GM18505 (cell line): ENCODE results near the gene ANK3.

Experiments used
- ATAC-seq: cut with Tn5 transposase; IDR thresholded peaks from one replicate; pipeline ENCODE4 v1.9.1; 2021; ENCODE audit not compliant: unreplicated experiment
- POLR2A ChIP-seq: IDR thresholded peaks from 4 replicates; pipeline ENCODE4 v1.6.1; 2011; ENCODE audit warnings: borderline replicate concordance; ENCODE audit not compliant: insufficient read depth, insufficient read length; ENCODE audit errors: extremely low read depth

Gene ANK3

DNA sequence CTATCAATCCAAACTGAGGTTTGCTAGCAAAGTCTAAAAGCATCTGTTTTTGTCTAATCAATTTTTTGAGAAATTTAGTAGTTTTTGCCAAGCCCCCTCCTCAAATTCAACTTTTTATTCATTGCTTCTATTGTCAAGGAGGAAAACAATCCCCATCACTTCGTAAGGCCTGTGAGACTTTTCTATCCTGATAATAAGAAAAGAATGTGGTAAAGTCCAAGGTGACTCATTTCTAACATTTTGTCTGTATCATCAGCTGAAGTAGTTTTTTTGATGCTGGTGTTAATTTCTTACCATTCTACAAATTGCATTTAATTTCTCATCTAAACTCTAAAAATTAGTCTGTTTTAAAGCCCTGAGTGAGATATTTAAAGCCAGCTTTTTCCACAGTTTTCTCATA is 11.7 kb downstream of the ANK3 start:
- ATAC-seq: no peak
- no peak for TF ChIP-seq POLR2A

DNA sequence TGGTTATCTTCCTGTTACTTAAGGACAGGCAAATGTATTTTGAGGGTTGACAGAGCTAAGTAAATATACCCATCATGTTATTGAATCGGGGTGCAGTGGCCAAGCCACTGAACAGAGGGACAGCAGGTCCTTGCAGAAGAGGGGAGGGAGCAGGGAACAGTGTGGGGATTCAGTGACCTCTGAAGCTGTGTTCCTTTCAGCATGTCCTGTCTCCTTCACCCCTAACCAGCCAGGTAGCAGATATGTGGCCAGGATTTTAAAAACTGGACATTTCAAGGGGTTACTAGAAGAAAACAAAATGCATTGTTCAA is 12.7 kb downstream of the ANK3 start:
- no peak for TF ChIP-seq POLR2A
- no peak for ATAC-seq

DNA sequence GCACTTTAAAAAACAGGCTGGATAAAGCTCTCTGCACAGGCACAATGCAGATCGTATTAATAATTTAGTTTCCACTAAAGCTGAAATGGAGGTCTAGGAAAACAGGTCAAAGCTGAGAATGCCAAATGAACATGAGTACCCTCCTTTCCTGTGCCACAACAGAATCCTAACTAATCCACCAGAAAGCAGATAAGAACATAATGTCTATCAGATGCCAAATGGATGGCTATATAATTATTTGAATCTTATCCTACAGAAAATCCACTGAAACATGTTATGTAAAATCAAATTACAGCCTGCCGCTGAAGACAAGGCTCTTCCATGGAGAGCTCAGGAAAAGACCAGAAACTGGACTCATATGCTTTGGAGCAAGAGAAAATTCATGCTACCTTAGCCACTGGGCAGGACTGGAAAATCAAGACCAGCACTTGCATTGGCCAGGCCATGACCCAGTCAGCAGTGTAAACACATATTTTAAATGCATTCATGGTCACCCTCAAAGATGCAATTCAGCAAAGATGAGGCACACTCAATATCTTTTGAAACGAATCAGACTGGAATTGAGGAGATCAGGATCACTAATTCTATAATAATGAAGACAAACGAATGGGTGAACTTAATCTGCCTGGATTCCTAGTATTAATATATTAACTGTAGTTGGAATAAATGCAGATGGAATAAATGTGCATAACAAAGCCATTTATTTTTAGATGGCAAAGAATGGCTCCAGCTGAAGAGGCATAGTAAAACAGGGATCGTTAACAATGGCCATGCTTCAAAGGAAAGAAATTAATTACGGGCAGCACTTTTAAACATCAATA is 13.2 kb downstream of the ANK3 start:
- ATAC-seq: no peak
- no peak for TF ChIP-seq POLR2A

DNA sequence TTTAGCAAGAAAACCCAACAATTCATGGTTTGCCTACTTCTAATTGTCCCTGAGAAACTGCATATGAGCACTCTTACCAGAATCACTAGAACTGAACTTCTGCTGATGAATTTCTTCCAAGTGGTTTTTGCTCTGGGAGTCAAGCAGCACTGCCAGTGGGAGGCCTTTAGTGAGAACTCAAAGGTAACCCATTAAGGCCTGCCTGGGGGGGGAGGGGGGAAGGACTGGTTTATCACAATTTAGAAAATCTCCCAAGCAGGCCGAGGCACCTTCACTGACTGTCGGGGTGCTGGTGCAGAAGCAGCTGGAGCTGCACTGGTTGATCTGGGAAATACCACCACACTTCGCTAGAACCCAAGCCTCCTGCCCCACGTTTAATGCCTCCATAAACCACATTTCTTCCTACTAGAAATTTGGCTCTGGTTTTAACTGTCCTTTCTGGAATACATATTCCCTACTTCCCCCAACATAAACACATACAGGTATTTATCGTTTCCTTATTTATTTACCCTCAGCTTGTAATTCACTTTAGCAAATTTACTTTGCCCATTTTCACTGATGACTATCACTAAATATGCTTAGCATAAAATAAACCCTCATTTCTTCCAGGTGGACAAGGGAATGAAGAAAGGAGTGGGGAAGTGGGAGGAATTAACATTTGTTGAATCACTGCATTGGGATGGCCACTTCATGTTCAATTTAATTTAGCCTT is 14.2 kb downstream of the ANK3 start:
- no peak for ATAC-seq
- no peak for TF ChIP-seq POLR2A

DNA sequence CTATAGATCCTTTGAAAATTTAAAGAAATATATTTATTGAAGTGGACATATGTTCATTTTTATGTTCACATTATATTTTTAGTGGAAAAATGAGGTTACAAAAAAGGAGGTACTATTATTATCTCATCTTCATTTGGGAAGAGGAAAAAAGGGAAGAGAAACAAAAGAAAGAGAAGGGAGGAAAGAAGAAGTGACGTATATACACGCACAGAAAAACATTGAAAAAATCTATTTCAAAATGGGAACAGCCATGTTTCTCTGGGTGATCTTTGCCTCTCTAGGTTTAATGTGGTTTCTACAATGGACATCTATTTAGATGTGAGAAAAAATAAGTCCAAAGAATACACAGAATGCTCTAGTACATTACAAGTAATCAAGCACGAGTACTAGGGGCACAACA is 14.8 kb downstream of the ANK3 start:
- no peak for TF ChIP-seq POLR2A
- no peak for ATAC-seq

DNA sequence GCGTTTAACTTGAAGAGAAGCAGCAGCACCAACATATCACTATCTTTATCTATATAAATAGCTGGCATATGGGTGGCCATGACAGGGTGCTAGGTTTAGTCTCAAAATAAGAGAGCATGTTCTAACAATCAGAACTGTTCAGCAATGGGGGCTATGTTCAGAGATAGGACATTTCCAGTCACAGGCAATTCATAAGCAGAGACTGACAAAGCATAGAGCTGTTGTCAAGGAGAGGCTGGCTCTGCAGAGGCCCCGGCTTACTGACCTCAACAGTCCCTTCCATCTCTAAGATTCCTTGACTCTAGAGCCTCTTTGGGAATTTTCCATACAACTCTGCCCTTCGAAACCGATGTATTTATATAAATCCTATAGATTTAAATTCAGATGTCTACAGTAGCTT is 17.2 kb downstream of the ANK3 start:
- ATAC-seq: no peak
- no peak for TF ChIP-seq POLR2A

DNA sequence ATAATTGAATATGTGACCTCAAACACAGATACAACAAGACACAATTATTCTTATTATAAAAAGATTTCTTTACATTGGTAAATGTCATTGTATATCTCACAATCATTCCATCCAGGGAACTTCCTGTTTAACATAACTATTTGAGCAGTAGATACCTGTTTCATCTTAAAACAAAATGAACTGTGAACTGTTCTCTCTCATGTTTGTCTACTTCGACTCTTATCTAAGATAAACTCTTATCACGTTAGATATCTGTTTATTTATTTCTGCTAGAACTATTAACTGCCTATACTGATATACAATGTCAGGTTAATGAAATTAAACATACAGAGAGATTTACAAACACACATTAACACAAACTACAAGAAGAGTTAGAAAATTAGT is 20.1 kb downstream of the ANK3 start:
- ATAC-seq: no peak
- no peak for TF ChIP-seq POLR2A

DNA sequence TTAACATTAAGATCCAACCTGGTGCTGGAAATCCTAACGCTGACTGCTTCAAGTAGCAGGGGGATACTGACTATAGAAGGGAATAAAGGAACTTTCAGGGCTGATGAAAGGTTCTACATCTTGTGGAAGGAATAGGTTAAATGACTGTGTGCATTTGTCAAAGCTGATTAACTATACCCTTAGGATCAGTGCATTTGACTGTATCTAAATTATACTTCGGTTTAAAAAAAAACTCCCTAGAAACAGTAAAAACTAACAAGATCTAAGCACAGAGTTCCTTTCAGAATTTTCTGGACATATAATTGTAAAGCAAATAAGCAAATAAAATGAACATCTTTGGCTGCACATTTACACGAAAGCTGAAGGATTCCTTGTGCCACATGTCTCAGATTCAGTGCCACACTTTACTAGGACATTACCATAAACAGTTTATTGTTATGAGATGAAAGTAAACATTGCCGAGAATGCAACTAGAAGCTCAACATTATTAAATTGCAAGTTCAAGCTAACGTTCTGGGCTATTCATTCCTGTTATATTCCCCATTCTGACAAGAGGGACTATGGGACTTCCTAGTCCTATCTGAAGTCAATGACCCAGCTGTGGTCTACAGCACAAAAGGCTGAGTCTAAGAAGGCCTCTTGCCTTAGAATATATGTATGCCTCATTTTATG is 20.7 kb downstream of the ANK3 start:
- TF ChIP-seq POLR2A: no peak
- no peak for ATAC-seq

DNA sequence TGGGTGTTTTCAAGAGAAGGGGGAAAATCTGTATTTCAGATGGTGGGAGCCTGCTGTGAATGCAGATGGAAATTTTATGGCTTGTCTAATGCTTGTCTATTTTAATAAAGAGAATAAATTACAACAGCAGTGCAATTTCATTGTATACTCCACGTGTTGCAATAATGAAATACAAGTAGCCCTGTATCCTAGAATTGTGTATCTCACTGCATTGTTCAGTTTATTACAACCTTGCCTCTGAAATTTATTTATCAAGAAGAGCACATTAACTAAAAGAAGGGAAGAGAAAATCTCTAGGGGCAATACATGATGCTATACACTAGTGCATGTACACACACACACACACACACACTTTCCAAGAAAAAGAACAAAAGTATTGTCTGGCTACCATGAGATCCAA is 21.8 kb downstream of the ANK3 start:
- no peak for TF ChIP-seq POLR2A
- no peak for ATAC-seq

DNA sequence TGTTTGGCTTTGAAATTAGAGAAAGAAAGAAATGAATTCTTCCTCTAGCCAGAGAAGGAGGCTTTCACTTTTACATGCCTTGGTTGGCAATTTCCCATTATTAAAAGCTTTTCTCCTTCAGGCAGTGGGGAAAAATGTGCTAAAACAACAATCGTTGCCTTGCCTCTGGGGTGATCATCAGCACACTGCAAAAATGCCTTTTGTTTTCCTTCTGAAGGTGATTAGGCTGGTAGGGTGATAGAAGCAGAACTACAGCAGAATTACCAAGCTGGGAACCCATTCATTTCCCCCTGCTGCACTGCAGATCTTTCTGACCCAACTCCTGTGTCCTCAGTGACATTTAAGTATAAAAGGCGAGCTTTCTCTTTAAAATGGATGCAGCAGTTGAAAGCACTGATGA is 22.2 kb downstream of the ANK3 start:
- TF ChIP-seq POLR2A: no peak
- no peak for ATAC-seq

DNA sequence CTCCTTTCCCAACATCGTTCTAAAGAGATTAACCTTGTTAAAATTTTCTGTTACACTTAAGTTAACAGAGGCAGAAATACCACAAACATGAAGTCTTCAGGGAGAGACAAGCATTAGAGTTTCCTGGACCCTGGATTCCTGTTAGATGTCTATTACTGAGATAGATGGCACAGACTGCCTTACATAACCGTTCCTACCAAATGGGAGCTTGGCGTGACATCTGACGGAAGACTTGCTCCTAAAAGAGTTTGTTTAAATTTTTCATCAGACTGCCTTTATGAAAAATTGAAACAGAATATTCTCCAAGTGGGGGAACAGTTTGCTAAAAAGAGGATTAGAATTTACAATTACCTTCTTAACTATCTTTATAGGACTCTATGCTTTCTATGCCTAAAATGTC is 22.7 kb downstream of the ANK3 start:
- no peak for TF ChIP-seq POLR2A
- ATAC-seq: no peak

DNA sequence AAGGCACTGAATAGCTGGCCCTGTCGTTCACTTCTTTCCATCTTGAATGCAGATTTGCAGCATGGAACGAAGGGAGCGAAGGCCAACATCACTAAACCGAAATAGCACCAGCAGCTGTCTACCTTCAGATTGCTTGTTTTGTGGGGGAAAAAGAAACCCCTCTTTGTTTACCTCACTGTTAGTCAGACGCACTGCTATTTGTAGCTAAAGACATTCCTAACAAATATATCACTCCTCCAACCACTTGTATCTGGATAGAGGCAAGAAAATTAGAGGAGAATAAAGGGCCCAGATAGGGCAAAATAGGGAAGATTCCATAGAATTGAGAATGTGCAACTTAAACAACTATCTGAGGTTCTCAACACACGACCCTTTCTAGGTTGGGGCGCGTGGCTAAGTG is 26.5 kb downstream of the ANK3 start:
- ATAC-seq: no peak
- no peak for TF ChIP-seq POLR2A

DNA sequence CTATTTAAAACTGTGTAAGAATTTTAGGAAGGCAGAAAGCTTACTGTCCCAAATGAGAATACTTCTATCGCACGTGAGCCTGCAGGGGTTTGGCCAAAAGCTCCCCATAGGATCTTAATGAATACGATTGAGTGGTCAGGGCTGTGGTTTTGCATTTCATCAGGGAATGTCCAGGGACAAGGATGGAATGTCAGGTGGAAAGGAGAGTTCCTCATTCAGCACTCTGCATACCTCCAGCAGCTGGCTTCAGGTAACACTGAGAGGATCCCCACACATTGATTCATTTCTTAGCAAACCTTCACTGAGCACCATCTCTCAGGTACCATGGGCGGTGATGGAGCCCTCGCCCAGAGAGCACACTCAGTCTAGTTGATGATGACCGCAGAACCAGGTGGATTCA is 27.2 kb downstream of the ANK3 start:
- no peak for TF ChIP-seq POLR2A
- no peak for ATAC-seq

DNA sequence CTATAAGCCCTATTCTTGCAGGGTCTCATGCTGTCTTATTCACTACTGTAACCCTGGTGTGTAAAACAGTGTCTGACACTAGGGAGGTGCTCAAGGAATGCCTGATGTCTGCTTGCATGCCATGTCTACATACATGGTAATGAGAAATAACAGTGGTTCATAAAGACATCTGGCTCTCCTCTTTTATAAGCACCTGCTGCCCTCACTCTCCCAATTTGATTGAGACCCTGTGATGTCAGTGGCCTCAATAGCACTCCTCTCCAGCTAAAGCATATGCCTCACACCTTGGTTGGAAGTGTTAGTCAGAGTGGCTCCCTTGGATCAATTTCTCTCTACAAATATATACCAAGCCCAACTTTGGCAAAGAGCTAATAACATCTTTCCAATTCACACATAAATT is 30.6 kb downstream of the ANK3 start:
- ATAC-seq: no peak

More for the DNA sequence above, 30.6 kb downstream of the ANK3 start:
- no peak for TF ChIP-seq POLR2A
